OCI-LY1 (cell line): ENCODE results near the gene EVC2.

Source experiments
- H2AFZ ChIP-seq: fragments of 200-600 bp; sonication (generic), shearing (Covaris generic); 2 replicates; pipeline ENCODE4 v1.6.0; 2014; ENCODE audit warnings: antibody characterized with exemption, mild to moderate bottlenecking, low read length
- H3F3A ChIP-seq: fragments of 200-600 bp; sonication (generic), shearing (Covaris generic); 2 replicates; pipeline ENCODE4 v1.6.0; 2014; ENCODE audit warnings: mild to moderate bottlenecking, antibody characterized with exemption, low read length, moderate library complexity; ENCODE audit not compliant: insufficient read depth
- H3K27ac ChIP-seq: fragments of 200-600 bp; sonication (generic); 2 replicates; pipeline ENCODE4 v1.5.1; 2014; ENCODE audit warnings: low read length, mixed run types, mild to moderate bottlenecking, low read depth; ENCODE audit not compliant: poor library complexity, severe bottlenecking
- H3K27me3 ChIP-seq: fragments of 200-600 bp; sonication (generic); 2 replicates; pipeline ENCODE4 v1.6.0; 2014; ENCODE audit warnings: antibody characterized with exemption, mild to moderate bottlenecking, low read length, moderate library complexity; ENCODE audit not compliant: insufficient read depth
- H3K36me3 ChIP-seq: fragments of 200-600 bp; sonication (generic); 2 replicates; pipeline ENCODE4 v1.6.1; 2014; ENCODE audit warnings: mild to moderate bottlenecking, antibody characterized with exemption, low read length, moderate library complexity, mixed read lengths; ENCODE audit not compliant: insufficient read depth
- H3K4me1 ChIP-seq: fragments of 200-600 bp; sonication (generic); 2 replicates; pipeline ENCODE4 v1.5.1; 2014; ENCODE audit warnings: mild to moderate bottlenecking, low read length, moderate library complexity; ENCODE audit not compliant: insufficient read depth, severe bottlenecking
- H3K4me2 ChIP-seq: fragments of 200-600 bp; sonication (generic), shearing (Covaris generic); 2 replicates; pipeline ENCODE4 v1.6.1; 2014; ENCODE audit warnings: low read length
- H3K4me3 ChIP-seq: fragments of 200-600 bp; sonication (generic); 2 replicates; pipeline ENCODE4 v1.5.1; 2014; ENCODE audit warnings: low read length, low read depth, mild to moderate bottlenecking, mixed read lengths; ENCODE audit not compliant: poor library complexity, severe bottlenecking
- H3K79me2 ChIP-seq: fragments of 200-600 bp; shearing (Covaris generic); 2 replicates; pipeline ENCODE4 v1.6.1; 2016; ENCODE audit warnings: mixed run types, low read length, mixed read lengths; ENCODE audit not compliant: insufficient read depth
- H3K9ac ChIP-seq: fragments of 200-600 bp; sonication (generic), shearing (Covaris generic); 2 replicates; pipeline ENCODE4 v1.6.1; 2014; ENCODE audit warnings: mild to moderate bottlenecking, low read length, mixed read lengths
- H3K9me2 ChIP-seq: fragments of 200-600 bp; sonication (generic), shearing (Covaris generic); 2 replicates; pipeline ENCODE4 v1.6.1; 2014; ENCODE audit warnings: low read depth, mild to moderate bottlenecking, low read length, mixed read lengths
- H3K9me3 ChIP-seq: fragments of 200-600 bp; shearing (Covaris generic); 2 replicates; pipeline ENCODE4 v1.6.1; 2014; ENCODE audit warnings: low read length, mixed read lengths
- H4K20me1 ChIP-seq: fragments of 200-600 bp; sonication (generic), shearing (Covaris generic); 2 replicates; pipeline ENCODE4 v1.6.0; 2016; ENCODE audit warnings: mild to moderate bottlenecking, low read length; ENCODE audit not compliant: insufficient read depth
- EZH2 ChIP-seq: fragments of 200-600 bp; sonication (generic), shearing (Covaris generic); IDR thresholded peaks from 2 replicates; pipeline ENCODE4 v1.8.0; 2017; ENCODE audit warnings: borderline replicate concordance, mixed run types, mild to moderate bottlenecking, antibody characterized with exemption, low read length, moderate library complexity, mixed read lengths
- TF ChIP-seq, protein P1 (sequence below): fragments of 200-600 bp; sonication (generic), shearing (Covaris generic); IDR thresholded peaks from 2 replicates; pipeline ENCODE4 v1.5.1; 2017; ENCODE audit warnings: mild to moderate bottlenecking, antibody characterized with exemption, low read length, moderate library complexity, mixed read lengths

Gene EVC2

DNA sequence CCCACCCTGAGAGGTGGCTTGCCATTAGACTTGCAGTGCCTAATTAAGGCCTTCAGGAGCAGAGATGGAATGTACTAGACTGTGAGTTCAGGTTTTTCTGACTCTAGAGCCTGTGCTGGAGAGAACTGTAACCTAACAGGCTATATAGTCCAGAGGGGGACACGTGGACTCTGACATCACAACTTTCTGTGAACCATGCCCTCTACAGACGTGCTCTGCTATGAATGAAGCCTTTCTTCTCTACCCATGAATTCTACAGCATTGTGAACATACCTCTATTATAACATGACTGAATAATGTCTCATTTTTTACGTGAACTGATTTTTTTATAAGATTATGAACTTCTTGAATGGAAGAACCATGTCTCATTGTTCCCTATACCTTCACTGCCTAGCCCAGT lies 68.8 kb downstream of the EVC2 start:
- no peak overlapping the region for H3K9ac ChIP-seq
- H3K9me2 ChIP-seq, result no peaks in the 10 kb centered on the region
- no peak overlapping the region for H3K4me2 ChIP-seq
- H3K4me3 ChIP-seq, result no peak overlapping the region
- H3K36me3 ChIP-seq, result peaks cover 16% of the 10 kb centered on the region
- H3K9me3 ChIP-seq, result no peaks in the 10 kb centered on the region
- TF ChIP-seq, protein P1, sequence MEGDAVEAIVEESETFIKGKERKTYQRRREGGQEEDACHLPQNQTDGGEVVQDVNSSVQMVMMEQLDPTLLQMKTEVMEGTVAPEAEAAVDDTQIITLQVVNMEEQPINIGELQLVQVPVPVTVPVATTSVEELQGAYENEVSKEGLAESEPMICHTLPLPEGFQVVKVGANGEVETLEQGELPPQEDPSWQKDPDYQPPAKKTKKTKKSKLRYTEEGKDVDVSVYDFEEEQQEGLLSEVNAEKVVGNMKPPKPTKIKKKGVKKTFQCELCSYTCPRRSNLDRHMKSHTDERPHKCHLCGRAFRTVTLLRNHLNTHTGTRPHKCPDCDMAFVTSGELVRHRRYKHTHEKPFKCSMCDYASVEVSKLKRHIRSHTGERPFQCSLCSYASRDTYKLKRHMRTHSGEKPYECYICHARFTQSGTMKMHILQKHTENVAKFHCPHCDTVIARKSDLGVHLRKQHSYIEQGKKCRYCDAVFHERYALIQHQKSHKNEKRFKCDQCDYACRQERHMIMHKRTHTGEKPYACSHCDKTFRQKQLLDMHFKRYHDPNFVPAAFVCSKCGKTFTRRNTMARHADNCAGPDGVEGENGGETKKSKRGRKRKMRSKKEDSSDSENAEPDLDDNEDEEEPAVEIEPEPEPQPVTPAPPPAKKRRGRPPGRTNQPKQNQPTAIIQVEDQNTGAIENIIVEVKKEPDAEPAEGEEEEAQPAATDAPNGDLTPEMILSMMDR, result no peak
- no peak for TF ChIP-seq EZH2
- H3K4me1 ChIP-seq, result no peaks in the 10 kb centered on the region
- H4K20me1 ChIP-seq, result no peaks in the 10 kb centered on the region
- H3K27ac ChIP-seq, result no peak overlapping the region
- no peaks in the 10 kb centered on the region for H3K27me3 ChIP-seq
- no peak overlapping the region for H2AFZ ChIP-seq
- H3K79me2 ChIP-seq, result no peaks in the 10 kb centered on the region
- no peaks in the 10 kb centered on the region for H3F3A ChIP-seq

DNA sequence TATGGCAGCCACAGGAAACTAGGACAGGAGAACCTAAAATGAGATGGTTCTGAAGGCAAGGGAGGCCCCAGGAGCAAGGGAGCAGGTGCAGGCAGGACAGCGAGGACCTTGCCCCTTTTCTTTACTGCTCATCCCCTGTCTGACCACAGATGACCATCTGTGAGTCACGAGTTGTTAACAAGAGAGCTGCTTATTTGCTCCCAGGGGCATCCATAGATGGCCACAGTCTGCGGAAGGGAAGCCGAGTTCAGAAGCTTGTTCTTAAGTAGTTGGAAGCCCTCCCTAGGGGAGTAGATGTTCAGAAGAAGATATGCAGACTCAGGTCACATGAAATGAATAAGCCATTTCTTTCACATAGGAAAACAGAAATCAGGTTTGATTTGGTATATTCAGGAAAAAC lies 69.4 kb downstream of the EVC2 start:
- Histone ChIP-seq H3K9me2 (no peaks in the 10 kb centered on the region), H3F3A (no peaks in the 10 kb centered on the region), H3K27me3 (no peaks in the 10 kb centered on the region), H3K27ac (no peak overlapping the region), H3K4me1 (no peaks in the 10 kb centered on the region), H3K4me3 (no peak overlapping the region), H3K36me3 (peaks cover 16% of the 10 kb centered on the region), H3K9me3 (no peaks in the 10 kb centered on the region), H3K79me2 (no peaks in the 10 kb centered on the region), H3K9ac (no peak overlapping the region), H2AFZ (no peak overlapping the region), H3K4me2 (no peak overlapping the region), H4K20me1 (no peaks in the 10 kb centered on the region)
- TF ChIP-seq, protein P1, result no peak
- TF ChIP-seq EZH2, result no peak

DNA sequence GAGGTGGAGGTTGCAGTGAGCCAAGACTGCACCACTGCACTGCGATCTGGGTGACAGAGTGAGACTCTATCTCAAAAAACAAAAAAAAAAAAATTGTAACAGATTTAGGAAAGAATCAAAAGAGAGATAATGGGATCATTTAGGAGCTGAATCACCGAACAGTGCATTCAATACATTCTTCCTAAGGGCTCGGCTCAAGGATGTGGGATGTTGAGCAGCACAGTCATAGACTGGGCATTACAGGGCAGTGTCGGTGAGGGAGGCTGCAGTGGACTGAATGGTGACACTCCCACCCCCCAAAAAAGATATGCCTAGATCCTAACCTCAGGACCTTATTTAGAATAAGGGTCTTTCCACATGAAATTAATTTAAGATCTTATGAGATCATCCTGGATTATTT lies 70.0 kb downstream of the EVC2 start:
- Histone ChIP-seq H3K4me1 (no peaks in the 10 kb centered on the region), H3K4me2 (no peak overlapping the region), H2AFZ (no peak overlapping the region), H3K36me3 (peaks cover 16% of the 10 kb centered on the region), H4K20me1 (no peaks in the 10 kb centered on the region), H3K27me3 (no peaks in the 10 kb centered on the region), H3K27ac (no peak overlapping the region), H3K9me2 (no peaks in the 10 kb centered on the region), H3K79me2 (no peaks in the 10 kb centered on the region), H3F3A (no peaks in the 10 kb centered on the region), H3K9ac (no peak overlapping the region), H3K9me3 (no peaks in the 10 kb centered on the region), H3K4me3 (no peak overlapping the region)
- no peak for TF ChIP-seq EZH2
- TF ChIP-seq, protein P1, result no peak
